Prostate gland (tissue), 2 donors: ENCODE data around the gene STK11. TPM values are rescaled to one million over a fixed set of nuclear protein-coding genes. Genes with fewer than 3 reads are reported as not detected.
A peak's percentile ranks its signal among the peaks of the same experiment; 100 is the strongest.

ENCODE experiments used
- DNase-seq: peaks from one replicate; pipeline ENCODE4 v3.0.0-alpha.2; 2019; ENCODE audit warnings: low spot score
- H3K27ac ChIP-seq, 2 donors: fragments of 200-600 bp; sonication (generic); 2 replicates each; pipeline ENCODE4 v1.5.1; 2017 to 2019
- H3K27me3 ChIP-seq: fragments of 200-600 bp; sonication (generic); replicated peaks from 2 replicates; pipeline ENCODE4 v1.5.1; 2019; ENCODE audit not compliant: insufficient read depth
- H3K36me3 ChIP-seq, 2 donors: fragments of 200-600 bp; sonication (generic); 1 replicate in 1 of 2; 2 replicates in 1 of 2; pipeline versions ENCODE4 v1.5.1 to v1.8.1; 2017 to 2019
- H3K4me1 ChIP-seq: fragments of 200-600 bp; sonication (generic); replicated peaks from 2 replicates; pipeline ENCODE4 v1.5.1; 2019
- H3K4me3 ChIP-seq, 2 donors: fragments of 200-600 bp; sonication (generic); 2 replicates each; pipeline ENCODE4 v1.5.1; 2017 to 2019
- H3K9me3 ChIP-seq: fragments of 200-600 bp; sonication (generic); 2 replicates; pipeline ENCODE4 v1.5.1; 2017
- POLR2A ChIP-seq: fragments of 450-650 bp; IDR thresholded peaks from one replicate; pipeline ENCODE4 v1.6.1; 2016; ENCODE audit warnings: antibody characterized with exemption, mild to moderate bottlenecking
- POLR2AphosphoS5 ChIP-seq: sonication (generic); formaldehyde crosslinking; IDR thresholded peaks from one replicate; pipeline ENCODE4 v1.6.1; 2017; ENCODE audit warnings: antibody characterized with exemption
- WGBS: methylation state at CpG from one replicate; pipeline ENCODE4 v1.1.5; 2018; 5-methylcytosine and 5-hydroxymethylcytosine counted together
- intact Hi-C: fragments of 100-400 bp; cut with DNase I; formaldehyde crosslinking; loops from one replicate; pipeline ENCODE4 v1.14.2; 2022
- total RNA-seq, 2 donors: library from RNA; depleted of rRNA; stranded (reverse); fragments of >200 nt; gene quantifications; one replicate each; pipeline ENCODE4 v1.1.0, GENCODE V29; 2016
- TF ChIP-seq, protein P1 (sequence below), 4 experiments: fragments of 200-600 bp in 2 of 4; fragments of 450-650 bp in 2 of 4; sonication (generic) in 2 of 4; IDR thresholded peaks; 1 replicate in 3 of 4; 2 replicates in 1 of 4; pipeline ENCODE4 v1.5.1; 2016 to 2019; ENCODE audit warnings: antibody characterized with exemption in 4 of 4, mild to moderate bottlenecking in 2 of 4, moderate library complexity in 2 of 4

STK11 gene
- total RNA-seq, 2 donors from 2014 or later = 75.1 to 157 TPM

DNA sequence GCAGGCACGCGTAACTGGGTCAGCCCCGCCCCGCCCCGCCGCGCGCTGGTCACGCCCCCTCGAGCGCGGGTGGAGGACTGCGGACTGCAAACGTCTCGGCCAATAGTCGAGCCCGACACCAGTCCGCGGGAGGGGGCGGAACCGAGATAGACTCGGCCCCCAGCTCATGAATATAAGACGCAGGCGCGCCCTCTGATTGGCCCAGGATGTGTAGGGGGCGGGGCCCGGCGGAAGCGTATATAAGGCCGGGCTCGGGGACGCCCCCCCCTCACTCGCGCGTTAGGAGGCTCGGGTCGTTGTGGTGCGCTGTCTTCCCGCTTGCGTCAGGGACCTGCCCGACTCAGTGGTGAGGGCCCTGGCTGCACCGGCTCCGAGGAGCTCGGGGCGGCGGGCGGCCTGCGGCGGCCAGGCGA is 63.5 kb downstream of the STK11 start, which contains the start of gene CIRBP:
CIRBP (plus strand) TSS at position 268 of the 413 bp plus-strand sequence. CDS start 1,602 bp downstream, outside the sequence.
- TF ChIP-seq POLR2AphosphoS5 (peak; percentile 97), POLR2A (peak; percentile 93)
- TF ChIP-seq, protein P1, sequence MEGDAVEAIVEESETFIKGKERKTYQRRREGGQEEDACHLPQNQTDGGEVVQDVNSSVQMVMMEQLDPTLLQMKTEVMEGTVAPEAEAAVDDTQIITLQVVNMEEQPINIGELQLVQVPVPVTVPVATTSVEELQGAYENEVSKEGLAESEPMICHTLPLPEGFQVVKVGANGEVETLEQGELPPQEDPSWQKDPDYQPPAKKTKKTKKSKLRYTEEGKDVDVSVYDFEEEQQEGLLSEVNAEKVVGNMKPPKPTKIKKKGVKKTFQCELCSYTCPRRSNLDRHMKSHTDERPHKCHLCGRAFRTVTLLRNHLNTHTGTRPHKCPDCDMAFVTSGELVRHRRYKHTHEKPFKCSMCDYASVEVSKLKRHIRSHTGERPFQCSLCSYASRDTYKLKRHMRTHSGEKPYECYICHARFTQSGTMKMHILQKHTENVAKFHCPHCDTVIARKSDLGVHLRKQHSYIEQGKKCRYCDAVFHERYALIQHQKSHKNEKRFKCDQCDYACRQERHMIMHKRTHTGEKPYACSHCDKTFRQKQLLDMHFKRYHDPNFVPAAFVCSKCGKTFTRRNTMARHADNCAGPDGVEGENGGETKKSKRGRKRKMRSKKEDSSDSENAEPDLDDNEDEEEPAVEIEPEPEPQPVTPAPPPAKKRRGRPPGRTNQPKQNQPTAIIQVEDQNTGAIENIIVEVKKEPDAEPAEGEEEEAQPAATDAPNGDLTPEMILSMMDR (IDR thresholded peaks at IDR 0.05) = peak in 1 of 4 experiments; percentile 25
- Histone ChIP-seq H3K27ac (peak within 1 kb of the TSS; percentile 98 to 100), H3K4me1 (peaks cover 54% of the 10 kb centered on the region), H3K9me3 (no peaks in the 10 kb centered on the region), H3K36me3 (peaks cover 3 to 28% of the 10 kb centered on the region in 2 donors), H3K4me3 (peak within 1 kb of the TSS; percentile 85 to 99), H3K27me3 (no peaks in the 10 kb centered on the region)
- DNase-seq = peak; percentile 100
- 0% methylated on average over 20 of the region's 50 CpGs for WGBS
- intact Hi-C loops = no loop called here

DNA sequence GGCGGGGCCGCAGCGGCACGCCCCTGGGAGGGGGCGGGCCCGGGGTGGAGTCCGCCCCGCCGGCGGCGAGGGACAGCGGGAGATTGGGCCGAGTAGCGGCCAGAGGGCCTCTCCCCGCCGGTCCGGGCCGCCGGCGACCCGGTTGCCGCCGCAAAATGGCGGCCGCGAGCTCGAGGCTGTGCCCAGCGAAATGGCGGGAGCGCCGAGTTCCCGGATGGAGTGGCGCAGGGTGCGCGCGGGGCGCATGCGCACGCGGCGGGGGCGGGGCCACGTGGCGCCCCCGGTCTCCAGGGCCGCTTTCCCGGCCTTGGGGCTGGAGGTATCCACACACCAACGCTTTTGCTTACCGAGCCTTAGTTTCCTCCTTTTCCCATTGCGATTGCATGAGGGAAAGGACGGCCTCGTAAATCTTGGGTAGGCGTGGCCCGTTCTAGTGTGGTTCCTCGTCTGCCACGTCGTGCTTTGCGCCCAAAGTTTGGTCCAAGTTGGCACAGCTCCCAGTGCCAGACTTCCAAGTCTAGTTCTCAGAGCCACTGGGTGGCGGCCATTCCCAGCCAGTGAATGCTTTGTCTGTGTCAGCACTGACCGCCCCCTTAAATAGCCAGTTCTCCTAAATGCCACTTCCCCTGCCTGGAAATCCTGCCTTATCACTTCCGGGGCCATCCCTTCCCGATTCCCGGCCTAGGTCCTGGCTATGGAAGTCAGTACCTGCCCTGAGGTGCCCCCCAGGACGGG is 64.1 kb downstream of the STK11 start:
- TF ChIP-seq POLR2AphosphoS5 (peak; percentile 45), POLR2A (no peak)
- TF ChIP-seq, protein P1 (IDR thresholded peaks at IDR 0.05) = peak in 2 of 4 experiments; percentile 7 to 35
- Histone ChIP-seq H3K9me3 (no peaks in the 10 kb centered on the region), H3K27ac (peak overlapping the region; percentile 98 to 100), H3K36me3 (peaks cover 8 to 34% of the 10 kb centered on the region in 2 donors), H3K4me1 (peaks cover 60% of the 10 kb centered on the region), H3K4me3 (peak overlapping the region; percentile 85 to 99), H3K27me3 (no peaks in the 10 kb centered on the region)
- peak; percentile 84 for DNase-seq
- intact Hi-C loops = loop anchor here (10.0 kb wide), 1 partner anchor 135 kb away; the partner anchor contains the start of genes DAZAP1 and GAMT
- under 1% methylated on average over 59 of the region's 64 CpGs for WGBS

DNA sequence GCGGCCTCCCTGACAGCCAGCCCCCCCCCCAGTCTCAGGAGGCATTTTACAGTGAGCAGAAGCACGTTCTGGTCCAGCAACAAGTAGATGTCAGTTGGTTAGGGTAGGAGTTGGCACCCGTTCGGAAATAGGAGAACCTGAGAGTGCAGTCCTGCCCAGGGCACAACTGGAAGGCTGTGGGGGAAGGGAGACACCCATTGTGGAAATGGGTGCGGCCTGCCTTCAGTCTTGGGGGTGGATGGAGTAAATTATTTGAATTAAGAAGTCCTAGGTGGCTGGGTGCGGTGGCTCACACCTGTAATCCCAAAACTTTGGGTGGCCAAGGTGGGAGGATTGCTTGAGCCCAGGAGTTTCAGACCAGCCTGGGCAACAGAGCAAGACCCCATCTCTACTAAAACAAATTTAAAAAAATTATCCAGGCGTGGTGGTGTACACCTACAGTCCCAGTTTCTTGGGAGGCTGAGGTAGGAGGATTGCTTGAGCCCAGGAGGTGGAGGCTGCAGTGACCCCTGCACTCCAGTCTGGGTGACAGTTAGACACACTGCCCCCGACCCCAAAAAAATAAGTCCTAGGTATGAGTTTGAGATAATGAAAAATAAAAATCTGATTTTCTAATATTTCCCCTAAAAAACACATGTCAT is 64.8 kb downstream of the STK11 start:
- Histone ChIP-seq H3K4me3 (peak overlapping the region; percentile 85 to 99), H3K27ac (peak overlapping the region; percentile 98 to 100), H3K27me3 (no peaks in the 10 kb centered on the region), H3K36me3 (peaks cover 9 to 34% of the 10 kb centered on the region in 2 donors), H3K4me1 (peaks cover 65% of the 10 kb centered on the region), H3K9me3 (no peaks in the 10 kb centered on the region)
- TF ChIP-seq, protein P1 (IDR thresholded peaks at IDR 0.05) = no peak
- TF ChIP-seq POLR2AphosphoS5 (no peak), POLR2A (no peak)
- peak; percentile 52 for DNase-seq
- intact Hi-C loops = loop anchor here (10.0 kb wide), 1 partner anchor 134 kb away; the partner anchor contains the start of genes DAZAP1 and GAMT
- 19% methylated on average over 8 of the region's 8 CpGs for WGBS

DNA sequence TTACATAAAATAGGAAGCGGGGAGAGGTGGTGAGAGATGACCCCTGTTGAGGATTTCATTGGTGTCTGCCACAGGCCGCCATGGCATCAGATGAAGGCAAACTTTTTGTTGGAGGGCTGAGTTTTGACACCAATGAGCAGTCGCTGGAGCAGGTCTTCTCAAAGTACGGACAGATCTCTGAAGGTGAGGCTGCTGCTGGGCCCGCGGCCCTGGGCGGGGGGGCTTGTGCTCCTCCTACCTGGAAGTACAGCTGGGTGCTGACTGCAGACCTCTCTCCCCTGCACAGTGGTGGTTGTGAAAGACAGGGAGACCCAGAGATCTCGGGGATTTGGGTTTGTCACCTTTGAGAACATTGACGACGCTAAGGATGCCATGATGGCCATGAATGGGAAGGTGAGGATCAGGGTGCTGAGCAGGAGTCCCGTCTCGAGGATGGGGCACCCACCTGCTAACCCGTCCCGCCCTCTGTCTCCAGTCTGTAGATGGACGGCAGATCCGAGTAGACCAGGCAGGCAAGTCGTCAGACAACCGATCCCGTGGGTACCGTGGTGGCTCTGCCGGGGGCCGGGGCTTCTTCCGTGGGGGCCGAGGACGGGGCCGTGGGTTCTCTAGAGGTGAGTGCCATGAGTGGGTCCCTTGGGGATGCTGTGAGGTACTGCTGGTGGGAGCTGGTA is 65.4 kb downstream of the STK11 start:
- H3K27ac ChIP-seq = peak overlapping the region; percentile 98 to 100
- peak; percentile 41 for DNase-seq
- peaks cover 60% of the 10 kb centered on the region for H3K4me1 ChIP-seq
- no peaks in the 10 kb centered on the region for H3K27me3 ChIP-seq
- TF ChIP-seq POLR2AphosphoS5 (no peak), POLR2A (no peak)
- TF ChIP-seq, protein P1 (IDR thresholded peaks at IDR 0.05) = no peak
- H3K9me3 ChIP-seq = no peaks in the 10 kb centered on the region
- intact Hi-C loops = loop anchor here (10.0 kb wide), 1 partner anchor 134 kb away; the partner anchor contains the start of genes DAZAP1 and GAMT
- WGBS = 31% methylated on average over 26 of the region's 26 CpGs
- peaks cover 9 to 34% of the 10 kb centered on the region in 2 donors for H3K36me3 ChIP-seq
- peak overlapping the region; percentile 85 to 99 for H3K4me3 ChIP-seq
